ENCODE results near the gene GNB1L.

GNB1L gene

DNA sequence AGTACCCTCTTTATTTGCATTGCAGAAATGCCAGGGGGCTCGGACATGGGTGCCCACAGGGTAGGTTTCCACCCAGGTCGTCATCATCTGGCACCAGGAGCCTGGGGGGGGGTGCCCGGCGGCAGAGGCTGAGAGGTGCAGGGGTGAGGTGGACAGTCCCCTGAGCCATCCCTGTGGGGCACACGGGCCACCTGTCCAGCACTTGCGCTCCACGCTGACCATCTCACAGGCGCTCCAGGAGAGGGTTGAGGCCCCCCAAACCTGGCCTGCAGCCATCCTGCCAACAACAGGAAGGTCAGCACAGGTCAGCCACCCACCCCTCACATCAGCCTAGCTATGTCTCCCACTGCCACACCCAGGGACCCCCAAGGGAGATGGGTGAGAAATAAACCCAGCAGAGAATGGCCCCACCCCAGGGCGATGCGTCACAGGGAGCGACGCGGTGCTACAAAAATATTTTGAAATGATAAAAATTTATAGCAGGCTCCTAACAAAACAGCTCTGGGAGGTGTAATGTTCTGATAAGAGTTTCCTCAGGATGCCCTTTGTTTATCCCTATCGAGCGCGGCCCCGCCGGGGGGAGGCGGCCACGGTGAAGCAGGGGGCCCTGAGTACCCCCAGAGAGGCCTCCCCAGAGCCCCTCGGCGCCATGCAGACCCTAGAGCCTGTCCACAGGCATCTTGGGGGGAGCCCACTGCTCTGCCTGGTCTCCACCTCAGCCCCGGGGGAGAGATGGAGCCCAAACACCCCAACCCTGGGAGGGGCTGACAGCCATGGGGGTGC lies 21.0 kb upstream of the GNB1L start:
- DNase-seq = peak; percentile 45

- DNase-seq = no peak
Measured at GRCh38 chr22:19875061-19875530, 20.4 kb upstream of the GNB1L start.

- DNase-seq = no peak
Measured at GRCh38 chr22:19874307-19875060, 19.8 kb upstream of the GNB1L start.

GRCh38 chr22:19873960-19874306 lies 19.3 kb upstream of the GNB1L start:
- no peak for DNase-seq

GRCh38 chr22:19873138-19873959 lies 18.7 kb upstream of the GNB1L start:
- no peak for DNase-seq

DNA sequence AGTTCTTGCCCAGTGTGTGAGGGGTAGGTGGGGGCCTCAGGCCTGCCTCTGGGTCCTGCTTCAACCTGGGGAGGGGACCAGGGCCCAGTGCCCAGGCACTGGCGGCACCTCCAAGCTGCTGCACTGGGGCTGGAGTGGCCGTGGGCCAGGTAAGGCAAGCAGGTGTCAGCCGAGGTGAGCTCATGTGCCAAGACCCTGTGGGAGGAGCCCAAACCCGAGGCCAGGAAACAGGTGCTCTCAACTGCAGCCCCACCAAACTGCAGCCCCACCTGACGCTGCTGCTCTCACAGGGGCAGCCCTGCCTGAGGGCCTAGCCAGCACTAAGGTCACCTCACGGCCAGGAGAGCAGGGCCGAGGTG lies 18.1 kb upstream of the GNB1L start:
- DNase-seq = no peak

DNA sequence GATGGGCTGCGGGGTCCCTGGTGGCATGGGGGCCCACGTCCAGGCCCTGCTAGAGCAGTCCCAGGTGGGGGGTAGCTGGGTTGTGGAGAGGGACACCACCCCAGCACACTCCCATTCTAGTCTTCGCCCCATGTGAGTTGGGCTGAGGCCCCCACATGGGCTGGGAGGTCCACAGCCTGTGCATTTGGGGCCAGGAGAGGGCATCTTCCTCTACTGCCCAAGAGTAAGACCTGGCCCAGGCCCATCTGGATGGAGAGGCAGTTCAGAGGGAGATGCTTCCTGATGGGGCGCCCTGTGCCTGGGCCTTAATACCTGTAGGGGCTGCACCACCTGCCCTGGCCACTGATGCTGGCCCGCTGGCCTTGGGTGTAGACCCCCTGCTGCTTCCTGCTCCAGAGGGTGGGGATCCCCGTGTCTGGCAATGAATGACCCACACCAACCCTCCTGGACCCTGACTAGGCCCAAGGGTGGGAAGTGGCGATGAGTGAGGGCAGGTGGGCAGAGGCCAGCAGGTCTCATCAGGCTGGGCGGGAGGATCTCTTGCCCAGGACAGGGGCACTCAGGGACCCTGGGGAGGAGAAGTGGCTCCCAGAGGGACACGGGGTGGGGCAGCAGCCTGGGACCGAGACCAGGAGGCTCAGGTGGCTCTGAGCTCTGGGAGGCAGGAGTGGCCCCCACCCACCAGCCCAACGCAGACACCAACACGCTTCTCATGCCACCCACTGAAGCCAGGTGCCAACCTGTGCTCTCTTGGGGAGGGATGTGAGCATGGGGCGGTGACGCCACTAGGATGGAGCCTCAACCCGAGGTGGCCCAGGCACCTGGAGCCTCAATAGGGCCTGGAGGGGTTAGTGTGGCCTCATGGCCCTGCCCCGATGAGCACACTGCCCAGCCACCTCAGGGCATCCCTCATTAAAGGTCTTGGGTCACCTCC lies 17.4 kb upstream of the GNB1L start:
- DNase-seq = no peak

DNA sequence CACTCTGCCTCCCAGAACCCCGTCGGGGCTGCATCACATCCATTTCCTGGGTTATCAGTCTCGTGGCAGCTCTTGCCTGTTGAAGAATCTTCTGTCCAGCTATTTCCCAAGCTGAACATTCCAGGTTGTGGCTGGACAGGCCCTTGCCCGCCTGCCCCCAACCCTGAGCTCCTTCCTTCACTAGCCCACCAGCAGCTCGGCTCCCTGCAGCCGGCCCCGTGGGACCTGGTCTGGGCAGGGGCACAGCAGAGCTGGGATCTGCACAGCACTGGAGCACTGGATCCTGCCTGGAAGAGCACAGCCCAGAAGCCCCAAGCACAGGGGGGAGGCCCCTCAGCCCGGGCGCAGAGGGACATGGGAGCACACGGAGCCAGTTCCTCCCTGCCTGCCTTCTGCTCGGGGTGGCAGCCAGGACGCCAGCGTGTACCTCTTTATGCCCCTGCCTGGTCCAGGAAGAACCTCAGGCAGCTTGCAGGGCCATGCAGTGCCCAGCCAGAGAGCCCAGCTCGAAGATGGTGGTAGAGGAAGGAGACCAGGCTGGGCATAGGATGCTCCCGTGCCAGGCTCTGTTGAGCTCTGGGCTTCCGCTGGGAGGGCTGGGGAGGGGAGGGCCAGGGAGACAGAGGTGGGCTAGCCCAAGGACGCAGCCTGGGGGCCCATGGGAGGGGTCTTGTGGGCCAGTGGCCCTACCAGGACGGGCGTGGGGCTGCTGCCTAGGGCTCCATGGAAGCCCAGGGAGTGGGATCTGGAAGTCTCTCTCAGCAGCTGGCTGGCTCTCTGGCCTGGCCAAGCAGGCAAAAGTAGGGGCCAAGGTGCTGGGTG lies 16.6 kb upstream of the GNB1L start:
- DNase-seq = no peak

DNA sequence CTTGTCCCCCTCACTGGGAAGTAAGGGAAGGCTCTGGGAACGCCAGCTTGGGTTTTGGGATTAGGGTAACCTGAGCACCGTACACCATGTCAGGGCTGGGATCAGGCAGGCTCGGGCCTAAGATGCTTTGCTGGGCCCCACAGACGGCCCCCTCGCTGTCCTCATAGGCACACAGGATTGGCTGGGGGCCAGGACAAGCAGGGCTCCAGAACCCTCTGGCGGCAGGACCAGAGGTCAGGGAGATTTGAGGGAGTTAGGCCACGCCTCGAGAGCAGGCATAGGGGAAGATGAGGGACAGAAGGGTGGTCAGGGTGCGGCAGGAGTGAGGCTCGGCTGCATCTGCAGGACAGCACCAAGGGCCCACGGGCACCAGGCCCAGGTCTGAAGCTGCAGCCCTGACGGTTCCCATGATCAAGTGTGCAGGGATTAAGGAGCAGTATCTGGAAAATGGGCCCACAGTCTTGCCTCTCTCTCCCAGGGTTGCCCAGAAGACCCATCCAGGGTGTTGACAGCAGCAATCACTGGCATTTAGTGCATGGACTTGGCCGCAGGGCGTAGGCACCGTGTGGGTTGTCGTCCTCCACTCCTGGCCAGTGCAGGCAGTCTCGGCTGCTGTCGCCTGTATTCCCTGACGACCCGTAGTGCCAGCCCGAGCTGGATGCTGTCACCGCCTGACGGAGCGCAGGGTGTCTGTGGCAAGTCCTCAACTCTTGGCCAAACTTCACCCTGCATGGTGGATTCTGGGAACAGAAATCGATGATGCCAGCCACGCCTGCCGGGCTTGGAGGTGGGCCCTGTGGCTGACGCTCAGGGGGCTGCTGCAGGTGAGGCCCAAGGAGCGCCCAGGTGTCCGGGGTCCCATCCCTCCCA lies 15.7 kb upstream of the GNB1L start:
- no peak for DNase-seq

- DNase-seq = no peak
Measured at GRCh38 chr22:19869497-19870152, 15.0 kb upstream of the GNB1L start.

- DNase-seq = no peak
Measured at GRCh38 chr22:19868773-19869471, 14.2 kb upstream of the GNB1L start.

DNA sequence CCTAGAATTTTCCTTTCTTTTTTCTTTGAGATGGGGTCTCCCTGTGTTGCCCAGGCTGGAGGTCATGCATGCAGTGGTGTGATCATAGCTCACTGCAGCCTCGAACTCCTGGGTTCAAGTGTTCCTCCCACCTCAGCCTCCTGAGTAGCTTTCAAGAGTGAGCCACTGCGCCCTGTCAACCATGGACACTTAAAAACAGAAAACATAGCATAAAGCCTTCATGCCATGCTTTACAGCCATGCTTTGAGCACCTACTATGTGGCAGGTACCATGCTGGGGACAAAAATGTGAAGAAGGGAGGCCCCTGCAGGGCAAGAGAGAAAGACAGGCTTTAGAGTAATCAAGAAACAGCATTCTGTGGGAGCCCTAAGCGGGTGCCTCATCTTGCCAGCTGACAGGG lies 13.7 kb upstream of the GNB1L start:
- DNase-seq = no peak

GRCh38 chr22:19867617-19868016 lies 12.9 kb upstream of the GNB1L start:
- DNase-seq = no peak

- no peak for DNase-seq
Measured at GRCh38 chr22:19866665-19867009, 12.0 kb upstream of the GNB1L start.

GRCh38 chr22:19865141-19865829 lies 10.6 kb upstream of the GNB1L start:
- DNase-seq = no peak

DNA sequence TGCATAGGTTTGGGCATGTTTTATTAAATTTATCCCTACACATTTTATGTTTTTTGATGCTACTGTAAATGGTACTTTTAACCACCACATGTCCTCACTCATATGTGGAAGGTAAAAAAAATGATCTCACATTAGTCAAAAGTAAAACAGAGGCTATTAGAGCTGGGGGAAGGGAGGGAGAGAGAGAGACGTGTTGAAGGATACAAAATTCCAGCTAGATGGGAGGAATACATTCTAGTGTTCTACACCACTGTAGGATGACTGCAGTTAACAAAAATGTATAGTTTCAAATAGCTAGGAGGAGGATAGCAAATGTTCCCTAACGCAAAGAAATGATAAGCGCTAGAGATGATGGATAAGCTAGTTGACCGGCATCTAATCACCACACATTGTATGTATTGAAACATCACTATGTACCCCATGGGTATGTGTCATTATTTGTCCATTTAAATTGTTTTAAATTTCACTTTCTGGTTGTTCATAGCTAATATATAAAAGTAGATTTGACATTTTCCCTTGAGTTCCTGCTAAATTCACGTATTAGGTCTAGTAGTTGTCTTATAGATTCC lies 9.9 kb upstream of the GNB1L start:
- DNase-seq = no peak

- DNase-seq = no peak
Measured at GRCh38 chr22:19863571-19863970, 8.9 kb upstream of the GNB1L start.

- DNase-seq = no peak
Measured at GRCh38 chr22:19862619-19863246, 8.1 kb upstream of the GNB1L start.
